MM.1S (cell line): ENCODE measurements around the gene ZFYVE28.

Source experiments
- CTCF ChIP-seq: fragments of 300-600 bp; sonication (generic); IDR thresholded peaks from 2 replicates; pipeline ENCODE4 v1.5.1; 2016; ENCODE audit warnings: antibody characterized with exemption, low read length, mixed read lengths
- EZH2 ChIP-seq: fragments of 300-600 bp; sonication (generic); optimal IDR thresholded peaks from 2 replicates; pipeline ENCODE3; 2017; ENCODE audit warnings: low read depth, mild to moderate bottlenecking, antibody characterized with exemption, low read length, mixed read lengths
- EZH2phosphoT487 ChIP-seq: fragments of 300-600 bp; sonication (generic); IDR thresholded peaks from 2 replicates; pipeline ENCODE4 v1.6.1; 2018; ENCODE audit warnings: antibody characterized with exemption, low read length

- TF ChIP-seq EZH2phosphoT487 = no peak
- peak; percentile 51 for TF ChIP-seq CTCF
- TF ChIP-seq EZH2 = no peak
Measured at GRCh38 chr4:2243681-2244380, 174.6 kb downstream of the ZFYVE28 start.
